ENCODE measurements around the gene DDX19B.
"Not testable (repeated sequence)": the region's sequence is repeated elsewhere in the genome, so short reads cannot be mapped to it uniquely, and the experiment has no call there.

DDX19B gene

DNA sequence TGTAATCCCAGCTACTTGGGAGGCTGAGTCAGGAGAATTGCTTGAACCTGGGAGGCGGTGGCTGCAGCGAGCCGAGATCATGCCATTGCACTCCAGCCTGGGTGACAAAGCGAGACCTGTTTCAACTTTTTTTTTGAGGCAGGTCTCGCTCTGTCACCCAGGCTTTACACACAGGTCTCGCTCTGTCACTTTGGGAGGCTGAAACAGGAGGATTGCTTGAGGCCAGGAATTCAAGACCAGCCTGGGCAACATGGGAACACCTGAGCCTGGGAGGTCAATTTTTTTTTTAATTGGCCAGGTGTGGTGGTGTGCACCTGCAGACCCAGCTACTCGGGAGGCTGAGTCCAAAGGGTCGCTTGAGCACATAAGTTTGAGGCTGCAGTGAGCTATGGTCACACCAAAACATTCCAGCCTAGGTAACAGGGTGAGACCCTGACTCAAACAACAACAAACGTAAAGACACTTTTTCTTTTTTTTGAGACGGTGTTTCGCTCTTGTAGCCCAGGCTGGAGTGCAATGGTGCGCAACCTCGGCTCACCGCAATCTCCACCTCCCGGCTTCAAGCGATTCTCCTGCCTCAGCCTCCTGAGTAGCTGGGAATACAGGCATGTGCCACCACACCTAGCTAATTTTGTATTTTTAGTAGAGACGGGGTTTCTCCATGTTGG, 11.5 kb upstream of the DDX19B start:
- not testable (repeated sequence) for DNase-seq (ENCODE audit: low read depth, low spot score)

DNA sequence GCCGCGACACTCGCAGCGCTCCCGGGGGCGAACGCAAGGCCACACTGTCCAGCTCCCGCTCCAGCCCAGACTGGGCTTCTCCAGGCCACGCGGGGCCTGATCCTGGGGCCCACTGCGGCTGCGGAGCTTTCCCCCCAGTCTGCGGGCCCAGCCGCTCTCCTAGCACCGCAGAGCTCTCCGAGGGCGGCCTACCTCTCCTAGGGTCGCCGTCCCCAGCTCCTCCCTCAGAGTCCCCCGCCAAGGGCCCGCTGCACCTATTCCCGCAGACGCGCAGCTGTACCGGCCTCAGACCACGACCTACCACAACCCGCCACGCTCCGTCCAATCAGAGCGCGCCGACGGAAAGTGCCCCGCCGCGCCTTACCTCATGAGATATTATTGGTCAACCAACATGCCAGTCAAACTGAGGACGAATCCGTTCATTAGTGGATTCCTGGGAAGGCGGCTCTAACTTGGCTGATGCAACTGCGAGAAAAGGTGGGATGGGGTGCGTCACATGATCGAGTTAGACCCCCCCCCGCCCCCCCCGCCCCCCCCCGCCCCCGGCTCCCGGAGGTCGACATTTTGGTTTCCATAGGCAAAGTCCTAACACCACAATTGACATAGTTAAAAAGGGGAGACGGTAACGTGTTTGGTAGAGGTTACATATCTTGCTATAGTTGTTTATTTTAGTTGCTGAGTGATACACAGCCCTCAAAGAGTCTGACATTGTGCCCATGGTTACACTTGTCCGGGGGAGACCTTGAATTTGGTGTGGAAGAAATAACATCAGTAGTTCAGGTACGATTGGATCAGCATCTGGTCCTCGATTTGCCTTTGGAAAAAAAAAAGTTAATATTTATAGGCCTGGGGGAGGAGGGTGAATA, 9.5 kb upstream of the DDX19B start, which contains the start of gene AARS1:
TSS of gene AARS1 (minus strand) at position 278 of the 866 bp plus-strand sequence. CDS start 6,743 bp downstream, outside the sequence.
- DNase-seq (ENCODE audit: low read depth, low spot score): peak; percentile 99

DNA sequence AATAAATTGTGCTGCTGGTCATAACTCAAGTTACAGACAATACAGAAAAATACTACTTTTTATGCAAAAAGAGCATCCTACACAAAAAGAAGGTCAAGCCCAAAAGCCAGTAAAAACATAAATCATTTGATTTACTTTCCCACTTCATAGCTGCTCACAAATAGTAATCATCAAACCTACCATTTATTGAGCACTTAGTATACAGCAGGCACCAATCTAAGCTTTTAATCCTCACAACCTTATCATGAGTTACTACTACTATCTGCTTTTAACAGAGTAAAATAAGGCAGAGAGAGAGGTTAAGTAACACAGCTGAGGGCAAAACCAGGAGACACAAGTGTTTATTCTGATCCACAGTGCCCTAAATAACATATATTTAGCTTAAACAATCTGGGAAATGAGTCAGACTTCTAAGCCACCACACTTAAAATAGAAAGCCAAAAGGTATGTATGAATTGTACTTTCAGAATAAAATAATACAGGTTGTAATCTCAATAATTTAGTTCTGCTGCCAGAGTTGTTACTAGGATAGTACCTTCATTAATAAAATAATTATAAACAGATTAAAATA, 8.0 kb upstream of the DDX19B start:
- no peak for DNase-seq (ENCODE audit: low read depth, low spot score)

DNA sequence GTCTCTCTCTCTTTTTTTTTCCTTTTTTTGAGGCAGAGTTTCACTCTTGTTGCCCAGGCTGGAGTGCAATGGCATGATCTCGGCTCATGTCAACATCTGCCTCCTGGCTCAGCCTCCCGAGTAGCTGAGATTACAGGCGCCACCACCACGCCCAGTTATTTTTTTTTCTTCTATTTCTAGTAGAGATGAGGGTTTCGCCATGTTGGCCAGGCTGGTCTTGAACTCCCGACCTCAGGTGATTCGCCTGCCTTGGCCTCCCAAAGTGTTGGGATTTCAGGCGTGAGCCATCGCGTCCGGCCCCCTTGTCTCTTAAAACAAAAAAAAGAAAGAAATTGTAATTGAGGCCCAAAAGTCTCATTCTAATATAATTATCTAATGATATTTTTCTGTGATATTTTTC, 6.8 kb upstream of the DDX19B start:
- not testable (repeated sequence) for DNase-seq (ENCODE audit: low read depth, low spot score)

DNA sequence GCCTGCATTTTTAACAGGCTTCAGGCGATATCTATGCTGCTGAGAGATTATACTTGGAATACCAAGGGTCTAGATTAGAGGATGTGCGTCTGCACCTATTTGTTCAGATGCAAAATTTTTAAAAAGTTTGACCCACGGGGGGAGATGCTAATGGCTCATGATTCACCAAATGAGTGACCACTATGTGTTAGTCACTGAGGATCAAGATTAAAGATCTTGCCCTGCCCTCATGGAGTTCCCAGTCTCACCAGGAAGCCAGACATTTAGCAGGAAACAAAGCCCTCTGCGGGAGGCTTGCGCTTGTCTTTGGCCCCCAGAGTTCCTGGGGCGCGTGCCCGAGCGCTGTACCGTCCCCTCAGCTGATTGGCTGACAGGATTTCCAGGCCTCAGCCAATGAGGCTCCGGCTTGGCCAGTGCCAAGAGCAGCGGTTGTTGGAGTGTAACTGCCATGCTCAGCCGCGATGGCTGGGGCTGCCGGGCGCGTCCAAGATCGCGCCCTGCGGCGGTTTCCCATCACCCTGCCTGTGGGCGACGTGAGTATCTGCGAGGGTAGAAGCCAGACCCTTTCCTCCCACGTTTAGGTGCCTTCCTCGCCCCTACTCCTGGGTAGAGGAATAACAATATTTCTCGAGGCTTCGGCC, 4.5 kb upstream of the DDX19B start:
- no peak for DNase-seq (ENCODE audit: low read depth, low spot score)

DNA sequence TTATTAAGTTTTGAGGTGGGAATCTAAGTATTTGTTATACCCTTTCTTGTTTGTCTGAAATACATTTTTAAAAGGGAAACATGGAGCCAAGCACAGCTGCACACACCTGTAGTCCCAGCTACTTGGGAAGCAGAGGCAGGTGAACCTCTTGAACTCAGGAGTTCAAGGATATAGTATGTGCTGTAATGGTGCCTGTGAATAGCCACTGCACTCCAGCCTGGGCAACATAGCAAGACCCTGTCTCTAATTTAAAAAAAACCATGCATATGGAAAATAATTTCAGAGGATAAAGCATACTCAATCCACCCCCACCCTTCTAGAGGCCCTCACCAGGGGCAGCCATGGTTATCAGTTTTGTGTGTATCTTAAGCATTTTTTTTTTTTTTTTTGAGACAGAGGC, 3.4 kb upstream of the DDX19B start:
- no peak for DNase-seq (ENCODE audit: low read depth, low spot score)

DNA sequence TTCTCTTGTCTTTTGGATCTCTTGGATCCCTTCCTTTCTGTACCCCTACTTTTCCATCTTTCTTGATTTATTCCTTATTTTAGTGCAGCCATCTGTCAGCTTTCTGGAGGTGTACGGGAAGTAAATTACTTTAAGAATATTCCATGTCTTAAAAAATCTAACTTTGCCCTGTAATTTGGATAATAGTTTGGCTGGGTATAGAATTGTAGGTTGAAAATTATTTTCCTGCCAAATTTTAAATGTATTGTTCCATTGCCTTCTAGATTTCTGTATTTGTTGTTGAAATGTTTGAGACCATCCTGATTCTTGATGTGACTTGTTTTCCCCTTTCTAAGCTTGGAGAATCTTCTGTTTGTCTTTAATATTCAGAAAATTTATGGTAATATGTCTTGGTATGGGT, 2.1 kb downstream of the DDX19B start:
- DNase-seq (ENCODE audit: low read depth, low spot score): no peak

DNA sequence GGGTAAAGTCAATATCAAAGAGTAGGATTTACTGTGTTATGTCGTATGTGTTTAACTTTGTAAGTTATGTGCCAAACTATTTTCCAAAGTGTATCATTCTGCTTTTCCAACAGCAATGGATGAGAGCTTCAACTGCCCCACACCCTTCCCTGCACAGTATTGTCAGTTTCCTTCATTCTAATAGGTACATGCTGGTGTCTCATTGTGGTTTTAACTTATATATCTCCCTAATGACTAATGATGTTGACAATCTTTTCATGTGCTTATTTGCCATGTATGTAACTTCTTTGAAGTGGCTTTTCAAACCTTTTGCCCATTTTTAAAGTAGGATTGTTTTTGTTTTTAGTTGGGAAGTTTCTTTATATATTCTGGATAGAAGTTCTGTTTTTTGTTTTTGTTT, 3.8 kb downstream of the DDX19B start:
- no peak for DNase-seq (ENCODE audit: low read depth, low spot score)

DNA sequence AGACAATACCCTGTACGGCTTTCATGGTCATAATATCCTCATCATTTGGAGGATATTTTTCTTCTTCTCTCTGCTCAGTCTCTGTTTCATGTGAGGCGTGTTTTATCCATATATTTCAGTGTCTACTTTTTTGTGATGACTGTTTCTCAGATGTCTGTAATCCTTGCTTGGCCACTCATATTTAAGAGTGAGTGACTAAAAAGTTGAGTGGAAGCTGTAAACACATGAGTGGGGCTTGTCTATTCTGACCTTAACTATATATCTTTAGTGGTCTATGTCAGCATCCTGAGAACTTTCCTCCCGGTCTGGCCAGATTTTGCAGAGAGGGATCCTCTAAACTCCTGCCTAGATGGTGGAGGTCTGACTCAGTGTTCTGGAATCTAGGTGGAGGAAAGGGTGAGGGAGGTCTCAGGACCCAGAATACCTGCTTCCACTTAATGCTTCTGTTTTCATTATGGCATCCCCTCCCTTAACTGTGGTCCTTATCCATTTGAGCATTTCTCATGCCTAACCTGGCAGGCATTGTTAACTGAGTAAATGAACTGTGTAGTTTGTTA, 6.0 kb downstream of the DDX19B start:
- no peak for DNase-seq (ENCODE audit: low read depth, low spot score)

DNA sequence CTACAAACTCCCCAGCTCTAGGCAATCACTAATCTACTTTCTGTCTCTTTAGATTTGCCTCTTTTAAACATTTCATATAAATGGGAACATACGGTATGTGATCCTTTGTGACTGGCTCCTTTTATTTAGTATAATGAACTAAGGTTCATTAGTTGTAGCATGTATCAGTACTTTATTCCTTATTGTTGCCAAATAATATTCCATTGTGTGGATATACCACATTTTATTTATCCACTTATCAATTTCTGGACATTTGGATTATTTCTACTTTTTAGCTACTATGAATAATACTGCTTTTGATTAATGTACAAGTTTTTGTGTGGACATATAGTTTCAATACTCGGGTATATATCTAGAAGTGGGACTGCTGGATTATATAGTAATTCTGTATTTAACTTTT, 7.9 kb downstream of the DDX19B start:
- DNase-seq (ENCODE audit: low read depth, low spot score): no peak

DNA sequence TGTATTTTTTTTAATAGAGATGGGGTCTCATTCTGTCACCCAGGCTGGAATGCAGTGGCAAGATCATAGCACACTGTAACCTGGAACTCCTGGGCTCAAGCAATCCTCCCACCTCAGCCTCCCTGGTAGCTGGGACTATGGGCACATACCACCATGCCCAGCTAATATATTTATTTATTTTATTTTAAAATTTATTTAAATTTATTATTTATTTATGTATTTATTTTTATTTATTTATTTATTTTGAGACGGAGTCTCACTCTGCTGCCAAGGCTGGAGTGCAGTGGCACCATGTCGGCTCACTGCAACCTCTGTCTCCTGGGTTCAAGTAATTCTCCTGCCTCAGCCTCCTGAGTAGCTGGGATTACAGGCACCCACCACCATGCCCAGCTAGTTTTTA, 8.7 kb downstream of the DDX19B start:
- not testable (repeated sequence) for DNase-seq (ENCODE audit: low read depth, low spot score)

DNA sequence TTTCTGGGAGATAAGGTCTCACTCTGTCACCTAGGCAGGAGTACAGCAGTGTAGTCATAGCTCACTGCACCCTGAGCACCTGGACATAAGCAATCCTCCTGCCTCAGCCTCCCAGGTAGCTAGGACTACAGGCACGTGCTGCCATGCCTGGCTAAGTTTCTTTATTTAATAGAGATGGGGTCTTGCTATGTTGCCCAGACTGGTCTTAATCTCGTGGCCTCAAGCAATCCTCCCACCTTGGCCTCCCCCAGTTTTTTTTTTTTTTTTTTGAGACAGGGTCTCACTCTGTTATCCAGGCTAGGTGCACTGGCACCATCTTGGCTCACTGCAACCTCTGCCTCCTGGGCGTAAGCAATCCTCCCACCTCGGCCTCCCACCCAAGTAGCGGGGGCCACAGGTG, 21.1 kb downstream of the DDX19B start:
- no peak for DNase-seq (ENCODE audit: low read depth, low spot score)

DNA sequence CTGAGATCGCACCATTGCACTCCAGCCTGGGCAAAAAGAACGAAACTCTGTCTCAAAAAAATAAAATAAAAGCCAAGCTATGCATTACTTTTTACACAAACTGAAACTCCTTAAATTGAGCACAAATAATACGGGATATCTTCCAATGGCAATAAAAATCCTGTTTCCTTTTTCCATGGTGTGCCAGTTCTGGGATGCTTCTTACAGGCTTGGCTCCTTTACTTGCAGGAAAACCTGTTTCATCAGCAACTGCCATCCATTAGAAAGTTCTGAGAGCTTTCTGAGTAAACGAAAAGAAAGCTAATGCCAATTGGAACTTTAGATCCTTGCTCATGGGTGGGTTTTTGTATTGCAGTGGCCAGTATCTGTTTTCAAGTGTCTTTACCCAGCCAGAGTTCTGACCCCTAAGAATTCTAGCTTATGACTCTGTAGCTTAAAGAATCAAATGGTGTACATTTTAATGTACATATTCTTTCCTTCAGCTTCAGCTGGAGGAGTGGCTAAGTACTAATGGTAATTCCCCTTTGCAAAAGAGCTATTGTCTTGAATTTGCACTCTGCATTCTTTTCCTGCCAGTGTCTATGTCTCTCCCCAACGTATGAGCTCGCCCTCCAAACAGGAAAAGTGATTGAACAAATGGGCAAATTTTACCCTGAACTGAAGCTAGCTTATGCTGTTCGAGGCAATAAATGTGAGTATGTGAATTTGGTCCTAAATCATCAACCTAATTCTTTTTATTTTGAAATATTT, 26.2 kb downstream of the DDX19B start:
- no peak for DNase-seq (ENCODE audit: low read depth, low spot score)

DNA sequence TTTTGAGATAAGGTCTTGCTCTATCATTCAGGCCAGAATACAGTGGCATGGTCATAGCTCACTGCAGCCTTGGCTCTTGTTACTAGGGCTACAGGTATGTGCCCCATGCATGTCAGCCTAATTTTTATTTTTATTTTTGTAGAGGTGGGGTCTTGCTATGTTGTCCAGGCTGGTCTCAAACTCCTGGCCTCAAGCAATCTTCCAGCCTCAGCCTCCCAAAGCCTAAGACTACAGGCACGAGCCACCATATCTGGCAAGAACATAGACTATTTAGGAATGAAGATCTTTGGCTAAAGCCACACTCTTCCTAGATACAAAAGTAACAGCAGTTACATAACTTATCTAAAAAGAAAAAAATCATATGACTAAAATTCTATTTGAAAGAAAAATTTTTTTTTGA, 32.1 kb downstream of the DDX19B start:
- no peak for DNase-seq (ENCODE audit: low read depth, low spot score)

DNA sequence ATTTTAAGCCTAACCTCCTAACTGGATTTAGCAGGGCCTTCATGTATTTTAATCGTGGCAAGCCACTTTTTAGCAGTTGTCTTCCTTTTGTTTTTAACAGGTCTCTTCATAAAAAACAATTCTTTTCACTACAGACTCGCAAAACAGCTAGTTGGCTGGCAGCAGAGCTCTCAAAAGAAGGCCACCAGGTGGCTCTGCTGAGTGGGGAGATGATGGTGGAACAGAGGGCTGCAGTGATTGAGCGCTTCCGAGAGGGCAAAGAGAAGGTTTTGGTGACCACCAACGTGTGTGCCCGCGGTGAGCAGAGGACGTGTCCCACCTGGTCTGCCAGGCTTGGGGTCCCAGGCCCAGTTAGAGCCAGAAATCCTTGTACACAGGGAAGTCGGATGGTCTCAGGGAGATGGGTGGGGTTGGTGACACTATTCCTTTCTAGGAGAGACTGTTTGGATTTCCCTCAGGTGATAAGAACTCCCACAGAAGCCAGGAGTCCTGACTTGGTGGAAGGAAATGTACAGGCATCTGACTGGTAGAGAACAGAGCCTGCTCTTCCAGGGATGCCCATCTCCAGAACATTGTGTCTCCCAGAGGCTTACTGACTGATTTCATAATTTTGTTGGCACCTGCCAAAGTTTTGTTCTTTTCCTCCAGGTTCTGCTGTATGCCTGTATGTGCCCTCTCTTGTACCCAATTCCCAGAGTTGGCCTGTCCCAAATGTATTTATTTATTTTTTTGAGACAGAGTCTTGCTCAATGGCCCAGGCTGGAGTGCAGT, 32.8 kb downstream of the DDX19B start:
- DNase-seq (ENCODE audit: low read depth, low spot score): no peak

DNA sequence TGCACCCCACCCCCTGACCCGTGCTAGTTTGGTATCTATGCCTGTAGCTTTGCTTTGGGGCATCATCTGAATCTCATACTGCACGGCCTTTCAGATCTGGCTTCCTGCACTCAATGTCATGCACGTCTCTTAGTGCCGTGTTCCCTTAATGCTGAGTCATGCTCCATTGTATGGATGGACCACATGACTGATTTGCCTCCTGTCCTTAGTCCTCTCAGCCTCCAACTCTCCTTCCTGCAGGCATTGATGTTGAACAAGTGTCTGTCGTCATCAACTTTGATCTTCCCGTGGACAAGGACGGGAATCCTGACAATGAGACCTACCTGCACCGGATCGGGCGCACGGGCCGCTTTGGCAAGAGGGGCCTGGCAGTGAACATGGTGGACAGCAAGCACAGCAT, 33.7 kb downstream of the DDX19B start:
- not testable (repeated sequence) for DNase-seq (ENCODE audit: low read depth, low spot score)

DNA sequence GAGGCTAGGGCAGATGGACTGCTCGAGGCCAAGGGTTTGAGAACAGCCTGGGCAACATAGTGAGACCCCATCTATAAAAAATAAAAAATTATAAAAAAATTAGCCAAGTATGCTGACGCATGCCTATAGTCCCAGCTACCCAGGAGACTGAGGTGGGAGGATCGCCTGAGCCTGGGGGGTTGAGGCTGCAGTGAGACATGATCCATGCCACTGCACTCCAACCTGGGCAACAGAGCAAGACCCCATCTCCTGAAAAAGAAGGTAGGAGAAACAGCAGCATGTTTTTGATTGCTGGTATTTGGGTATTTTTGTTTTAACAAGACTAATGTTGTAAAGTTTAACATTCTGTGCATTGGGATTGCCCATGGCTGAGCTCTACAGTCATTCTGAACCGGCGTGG, 38.8 kb downstream of the DDX19B start:
- no peak for DNase-seq (ENCODE audit: low read depth, low spot score)

DNA sequence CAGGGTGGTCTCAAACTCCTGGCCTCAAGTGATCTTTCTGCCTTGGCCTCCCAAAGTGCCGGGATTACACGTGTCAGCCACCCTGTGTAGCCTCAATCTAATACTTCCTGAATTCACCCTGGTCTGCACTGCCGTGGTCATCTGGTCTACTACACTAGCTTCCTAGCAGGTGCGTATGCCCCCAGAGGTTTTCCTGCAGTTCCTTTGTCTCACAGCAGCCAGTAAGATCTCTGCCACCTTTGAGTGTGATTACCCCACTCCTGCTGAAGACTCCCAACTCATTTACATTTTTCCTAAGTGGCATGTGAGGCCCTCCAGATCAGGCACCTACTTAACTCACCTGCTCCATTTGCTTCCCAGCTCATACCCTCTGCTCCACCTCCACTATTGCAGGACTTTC, 42.6 kb downstream of the DDX19B start:
- DNase-seq (ENCODE audit: low read depth, low spot score): no peak

DNA sequence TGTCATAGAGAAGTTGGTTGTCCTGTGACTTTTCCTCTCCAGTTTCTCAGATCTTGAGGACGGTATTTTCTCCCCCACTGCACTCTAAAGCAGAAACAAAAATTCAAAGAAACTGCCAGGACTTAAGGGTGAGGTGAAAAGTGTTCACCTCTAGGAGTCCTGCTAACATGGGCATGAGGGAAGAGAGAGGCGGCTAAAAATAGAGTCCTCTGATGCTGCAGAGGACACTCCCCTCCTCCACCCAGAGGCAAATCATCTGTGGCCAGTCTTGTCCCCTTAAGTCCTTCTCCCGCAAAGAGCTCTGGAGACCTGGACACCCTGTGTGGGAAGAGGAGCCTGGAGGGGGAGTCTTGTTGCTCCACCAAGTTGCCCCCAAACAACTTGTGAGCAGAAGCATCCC, 43.0 kb downstream of the DDX19B start:
- DNase-seq (ENCODE audit: low read depth, low spot score): no peak

DNA sequence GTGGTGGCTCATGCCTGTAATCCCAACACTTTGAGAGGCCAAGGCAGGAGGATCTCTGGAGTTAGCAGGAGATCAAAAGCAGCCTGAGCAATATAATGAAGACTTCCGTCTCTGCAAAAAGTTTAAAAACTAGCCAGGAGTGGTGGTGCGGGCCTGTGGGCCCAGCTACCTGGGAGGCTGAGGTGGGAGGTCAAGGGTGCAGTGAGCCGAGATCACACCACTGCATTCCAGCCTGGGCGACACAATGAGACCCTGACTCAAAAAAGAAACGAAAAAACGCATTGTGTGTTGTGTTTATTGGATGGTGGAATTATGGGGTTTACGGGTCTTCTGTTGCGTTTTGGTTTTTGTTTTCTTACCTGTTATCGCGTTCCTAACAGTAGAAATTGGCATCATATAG, 46.9 kb downstream of the DDX19B start:
- DNase-seq (ENCODE audit: low read depth, low spot score): no peak

All from smooth muscle cell of the brain vasculature (primary cell).